ENCODE measurements around the gene IGF2BP2. TPM values are rescaled to one million over a fixed set of nuclear protein-coding genes. Genes with fewer than 3 reads are reported as not detected.

The IGF2BP2 gene
- total RNA-seq, 4 donors from 2014 or later, result 29.3 to 49.8 (median 41.8) TPM

DNA sequence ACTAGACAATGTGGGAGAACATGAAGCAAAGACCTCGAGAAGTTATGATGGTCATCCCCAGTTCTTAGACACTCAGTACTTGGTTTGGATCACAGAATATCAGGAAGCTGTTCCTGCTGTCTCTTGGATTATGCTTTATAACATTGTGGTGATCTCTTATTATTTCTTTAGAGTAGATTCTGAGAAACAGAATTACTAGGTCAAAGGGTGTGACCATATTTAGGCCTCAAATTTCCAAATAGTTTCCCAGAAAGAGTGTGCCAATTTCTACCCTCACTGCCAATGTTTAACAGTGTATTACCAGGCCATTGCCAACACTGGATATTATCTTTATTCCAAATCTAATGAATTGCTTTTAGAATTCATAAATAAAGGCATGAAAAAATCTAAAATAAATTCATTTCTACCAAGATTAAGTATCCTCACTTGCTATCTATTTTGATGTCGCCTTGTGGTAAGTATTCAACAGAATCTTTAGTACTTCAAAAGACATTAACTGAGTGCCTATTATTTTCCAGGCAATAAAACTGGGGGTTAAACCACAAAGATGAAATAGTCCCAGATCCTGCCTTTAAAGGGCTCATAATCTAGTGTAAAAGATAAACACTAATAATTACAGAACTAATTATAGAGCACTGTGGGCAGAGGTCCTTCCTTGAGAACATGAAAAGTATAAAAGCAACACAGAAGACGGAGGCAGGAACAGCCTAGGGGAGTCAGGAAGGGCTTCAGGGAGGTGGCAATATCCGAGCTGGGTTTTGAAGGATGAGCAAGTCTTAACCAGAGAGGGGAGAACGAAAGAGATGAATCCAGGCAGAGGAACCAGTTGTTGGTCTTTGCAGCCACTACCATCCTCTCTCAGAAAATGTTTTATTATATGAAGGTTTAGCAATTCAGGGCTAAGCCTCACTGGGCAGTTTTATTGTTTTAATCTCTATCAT is 86.8 kb downstream of the IGF2BP2 start:
- Histone ChIP-seq H3K27ac (peak overlapping the region in 2 of 4 donors; percentile 20 to 21), H3K4me1 (peaks cover 0 to 28% (median 3%) of the 10 kb centered on the region in 4 donors), H3K9me3 (no peaks in the 10 kb centered on the region), H3K4me3 (no peak overlapping the region), H3K27me3 (no peaks in the 10 kb centered on the region), H3K36me3 (no peaks in the 10 kb centered on the region)
- TF ChIP-seq, protein P1, sequence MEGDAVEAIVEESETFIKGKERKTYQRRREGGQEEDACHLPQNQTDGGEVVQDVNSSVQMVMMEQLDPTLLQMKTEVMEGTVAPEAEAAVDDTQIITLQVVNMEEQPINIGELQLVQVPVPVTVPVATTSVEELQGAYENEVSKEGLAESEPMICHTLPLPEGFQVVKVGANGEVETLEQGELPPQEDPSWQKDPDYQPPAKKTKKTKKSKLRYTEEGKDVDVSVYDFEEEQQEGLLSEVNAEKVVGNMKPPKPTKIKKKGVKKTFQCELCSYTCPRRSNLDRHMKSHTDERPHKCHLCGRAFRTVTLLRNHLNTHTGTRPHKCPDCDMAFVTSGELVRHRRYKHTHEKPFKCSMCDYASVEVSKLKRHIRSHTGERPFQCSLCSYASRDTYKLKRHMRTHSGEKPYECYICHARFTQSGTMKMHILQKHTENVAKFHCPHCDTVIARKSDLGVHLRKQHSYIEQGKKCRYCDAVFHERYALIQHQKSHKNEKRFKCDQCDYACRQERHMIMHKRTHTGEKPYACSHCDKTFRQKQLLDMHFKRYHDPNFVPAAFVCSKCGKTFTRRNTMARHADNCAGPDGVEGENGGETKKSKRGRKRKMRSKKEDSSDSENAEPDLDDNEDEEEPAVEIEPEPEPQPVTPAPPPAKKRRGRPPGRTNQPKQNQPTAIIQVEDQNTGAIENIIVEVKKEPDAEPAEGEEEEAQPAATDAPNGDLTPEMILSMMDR (IDR thresholded peaks at IDR 0.05), result no peak
- TF ChIP-seq EP300 (IDR thresholded peaks at IDR 0.05) (no peak), POLR2A (IDR thresholded peaks at IDR 0.05) (no peak)
- 78 to 79% methylated on average over 5 of the region's 5 CpGs for WGBS, 2 donors
- DNase-seq (ENCODE audit: low spot score in 2 of 2), result no peak

DNA sequence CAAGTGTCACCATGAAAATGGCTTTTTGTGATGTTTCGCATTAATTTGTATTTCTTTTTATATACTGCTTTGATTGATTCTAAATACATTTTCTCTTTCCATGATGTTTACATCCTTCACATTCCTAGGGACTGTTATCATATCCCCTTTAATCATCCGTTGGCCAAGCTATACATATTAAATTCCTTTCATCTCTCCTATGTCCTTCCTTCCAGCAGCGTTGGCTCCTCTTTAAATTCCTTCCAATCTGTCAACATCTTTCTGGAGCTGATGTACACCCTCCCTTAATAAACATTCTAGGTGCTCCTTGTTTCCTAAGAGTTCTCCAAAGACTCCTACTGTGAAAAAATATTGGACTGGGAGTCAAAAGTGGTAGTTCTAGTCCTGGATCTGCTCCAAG is 87.8 kb downstream of the IGF2BP2 start:
- H3K36me3 ChIP-seq, result no peaks in the 10 kb centered on the region
- H3K27ac ChIP-seq, result no peak overlapping the region
- H3K4me3 ChIP-seq, result no peak overlapping the region
- H3K4me1 ChIP-seq, result peaks cover 0 to 32% (median 3%) of the 10 kb centered on the region in 4 donors
- H3K27me3 ChIP-seq, result no peaks in the 10 kb centered on the region
- no peaks in the 10 kb centered on the region for H3K9me3 ChIP-seq
- no peak for DNase-seq (ENCODE audit: low spot score in 2 of 2)
- TF ChIP-seq EP300 (IDR thresholded peaks at IDR 0.05), result no peak
- WGBS, 2 donors, result 39 to 58% methylated on average over 3 of the region's 3 CpGs

DNA sequence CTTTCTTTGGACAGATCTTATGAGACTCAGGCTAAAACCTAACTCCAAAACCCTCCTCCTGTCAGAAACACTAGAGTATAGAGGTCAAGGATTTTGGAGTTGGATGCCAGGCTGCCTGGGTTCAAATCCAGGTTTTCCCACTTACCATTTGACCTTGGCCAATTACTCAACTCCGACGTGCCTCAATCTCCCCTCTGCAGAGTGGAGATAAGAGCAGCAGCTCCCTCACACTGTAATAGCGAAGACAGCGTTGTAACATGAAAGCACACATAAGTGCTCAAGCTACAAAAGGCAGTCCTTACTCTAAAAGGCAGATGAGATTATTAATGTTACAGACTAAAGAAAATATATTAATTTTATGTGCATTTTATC is 90.1 kb downstream of the IGF2BP2 start:
- WGBS, 2 donors, result 62 to 69% methylated on average over 4 of the region's 4 CpGs

DNA sequence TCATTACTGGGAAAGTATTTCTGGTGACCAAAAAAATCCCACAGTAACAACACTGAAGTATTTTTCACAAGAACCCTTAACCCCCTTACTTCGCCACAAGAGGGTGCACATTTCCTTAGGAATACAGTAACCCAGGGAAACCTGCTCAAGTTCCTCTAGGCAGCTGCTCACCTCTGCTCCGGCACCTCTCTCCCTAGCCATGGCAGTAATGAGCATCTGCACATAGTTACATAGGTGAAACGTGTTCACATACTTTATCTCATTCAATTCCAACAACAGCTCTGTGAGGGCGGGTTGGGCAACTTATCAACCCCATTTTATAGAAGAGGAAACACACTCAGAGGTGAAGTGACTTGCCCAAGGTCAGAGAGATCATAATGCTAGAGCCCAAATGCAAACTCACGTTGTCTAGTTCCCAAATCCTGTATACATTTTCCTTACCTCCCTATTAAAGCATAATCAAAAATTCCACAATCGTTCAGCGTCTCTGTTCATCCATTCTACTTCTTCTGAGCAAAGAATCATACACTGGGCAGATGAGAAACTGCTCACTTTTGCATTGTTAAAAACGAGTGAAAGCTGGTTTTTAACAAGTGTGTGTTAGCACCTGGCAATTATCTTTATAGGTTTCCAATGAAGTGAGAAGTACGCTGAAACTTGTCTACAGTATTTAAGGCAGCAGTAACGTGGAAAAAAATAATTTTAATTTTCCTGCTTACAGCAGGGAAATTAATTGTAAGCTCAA is 90.7 kb downstream of the IGF2BP2 start:
- TF ChIP-seq, protein P1 (IDR thresholded peaks at IDR 0.05), result peak in 4 of 5 experiments; percentile 27 to 53 (median 40)
- TF ChIP-seq POLR2A (IDR thresholded peaks at IDR 0.05) (no peak), EP300 (IDR thresholded peaks at IDR 0.05) (no peak)
- Histone ChIP-seq H3K9me3 (no peaks in the 10 kb centered on the region), H3K27ac (no peak overlapping the region), H3K27me3 (no peaks in the 10 kb centered on the region), H3K4me1 (peaks cover 0 to 31% (median 3%) of the 10 kb centered on the region in 4 donors), H3K4me3 (no peak overlapping the region), H3K36me3 (no peaks in the 10 kb centered on the region)
- WGBS, 2 donors, result 66 to 74% methylated on average over 10 of the region's 10 CpGs
- peak in 1 of 2 donors; percentile 40 for DNase-seq (ENCODE audit: low spot score in 2 of 2)

More for the DNA sequence above, 90.1 kb downstream of the IGF2BP2 start:
- Histone ChIP-seq H3K4me3 (no peak overlapping the region), H3K27ac (no peak overlapping the region), H3K36me3 (no peaks in the 10 kb centered on the region), H3K9me3 (no peaks in the 10 kb centered on the region), H3K27me3 (no peaks in the 10 kb centered on the region), H3K4me1 (peaks cover 0 to 32% (median 3%) of the 10 kb centered on the region in 4 donors)
- DNase-seq (ENCODE audit: low spot score in 2 of 2), result no peak
- TF ChIP-seq EP300 (IDR thresholded peaks at IDR 0.05) (no peak), POLR2A (IDR thresholded peaks at IDR 0.05) (no peak)
- TF ChIP-seq, protein P1 (IDR thresholded peaks at IDR 0.05), result no peak

DNA sequence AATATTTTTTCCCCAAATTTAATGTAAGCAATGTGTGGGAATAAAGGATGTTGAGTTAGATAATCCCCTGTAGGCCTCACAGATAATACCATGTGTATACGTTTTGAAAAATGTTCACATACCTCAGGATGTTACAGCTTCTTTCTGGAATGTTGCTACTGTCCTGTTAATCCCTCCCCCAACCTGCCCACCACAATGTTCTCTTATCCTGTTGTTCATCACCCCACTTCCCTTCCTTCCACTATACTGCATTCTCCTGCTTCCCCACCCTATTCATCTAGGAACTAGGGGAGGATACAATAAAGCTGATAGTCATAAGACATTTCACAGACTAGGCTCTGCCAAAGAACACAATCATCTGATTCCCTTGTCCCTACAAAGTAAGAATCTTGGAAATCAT is 92.1 kb downstream of the IGF2BP2 start:
- H3K27ac ChIP-seq, result peak overlapping the region in 1 of 4 donors; percentile 20
- no peaks in the 10 kb centered on the region for H3K36me3 ChIP-seq
- no peaks in the 10 kb centered on the region for H3K27me3 ChIP-seq
- H3K9me3 ChIP-seq, result no peaks in the 10 kb centered on the region
- H3K4me1 ChIP-seq, result peaks cover 0 to 27% (median under 1%) of the 10 kb centered on the region in 4 donors
- no peak overlapping the region for H3K4me3 ChIP-seq
- TF ChIP-seq, protein P1 (IDR thresholded peaks at IDR 0.05), result no peak
- TF ChIP-seq EP300 (IDR thresholded peaks at IDR 0.05) (no peak), POLR2A (IDR thresholded peaks at IDR 0.05) (no peak)
- WGBS, 2 donors, result 28 to 30% methylated on average over 1 of the region's 1 CpG
- DNase-seq (ENCODE audit: low spot score in 2 of 2), result no peak
